ENCODE data around the gene VILL.
A peak's percentile ranks its signal among the peaks of the same experiment; 100 is the strongest.

Gene VILL

GRCh38 chr3:37990527-37990926 is at the start of gene VILL:
Gene VILL (plus strand): TSS chr3:37990786. CDS start chr3:37993673, 2,887 bp downstream.
- TF ChIP-seq, protein P1, sequence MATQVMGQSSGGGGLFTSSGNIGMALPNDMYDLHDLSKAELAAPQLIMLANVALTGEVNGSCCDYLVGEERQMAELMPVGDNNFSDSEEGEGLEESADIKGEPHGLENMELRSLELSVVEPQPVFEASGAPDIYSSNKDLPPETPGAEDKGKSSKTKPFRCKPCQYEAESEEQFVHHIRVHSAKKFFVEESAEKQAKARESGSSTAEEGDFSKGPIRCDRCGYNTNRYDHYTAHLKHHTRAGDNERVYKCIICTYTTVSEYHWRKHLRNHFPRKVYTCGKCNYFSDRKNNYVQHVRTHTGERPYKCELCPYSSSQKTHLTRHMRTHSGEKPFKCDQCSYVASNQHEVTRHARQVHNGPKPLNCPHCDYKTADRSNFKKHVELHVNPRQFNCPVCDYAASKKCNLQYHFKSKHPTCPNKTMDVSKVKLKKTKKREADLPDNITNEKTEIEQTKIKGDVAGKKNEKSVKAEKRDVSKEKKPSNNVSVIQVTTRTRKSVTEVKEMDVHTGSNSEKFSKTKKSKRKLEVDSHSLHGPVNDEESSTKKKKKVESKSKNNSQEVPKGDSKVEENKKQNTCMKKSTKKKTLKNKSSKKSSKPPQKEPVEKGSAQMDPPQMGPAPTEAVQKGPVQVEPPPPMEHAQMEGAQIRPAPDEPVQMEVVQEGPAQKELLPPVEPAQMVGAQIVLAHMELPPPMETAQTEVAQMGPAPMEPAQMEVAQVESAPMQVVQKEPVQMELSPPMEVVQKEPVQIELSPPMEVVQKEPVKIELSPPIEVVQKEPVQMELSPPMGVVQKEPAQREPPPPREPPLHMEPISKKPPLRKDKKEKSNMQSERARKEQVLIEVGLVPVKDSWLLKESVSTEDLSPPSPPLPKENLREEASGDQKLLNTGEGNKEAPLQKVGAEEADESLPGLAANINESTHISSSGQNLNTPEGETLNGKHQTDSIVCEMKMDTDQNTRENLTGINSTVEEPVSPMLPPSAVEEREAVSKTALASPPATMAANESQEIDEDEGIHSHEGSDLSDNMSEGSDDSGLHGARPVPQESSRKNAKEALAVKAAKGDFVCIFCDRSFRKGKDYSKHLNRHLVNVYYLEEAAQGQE (IDR thresholded peaks at IDR 0.05; ENCODE audit: low read depth), result no peak
- TF ChIP-seq NFIC (IDR thresholded peaks at IDR 0.05), result peak; percentile 86

DNA sequence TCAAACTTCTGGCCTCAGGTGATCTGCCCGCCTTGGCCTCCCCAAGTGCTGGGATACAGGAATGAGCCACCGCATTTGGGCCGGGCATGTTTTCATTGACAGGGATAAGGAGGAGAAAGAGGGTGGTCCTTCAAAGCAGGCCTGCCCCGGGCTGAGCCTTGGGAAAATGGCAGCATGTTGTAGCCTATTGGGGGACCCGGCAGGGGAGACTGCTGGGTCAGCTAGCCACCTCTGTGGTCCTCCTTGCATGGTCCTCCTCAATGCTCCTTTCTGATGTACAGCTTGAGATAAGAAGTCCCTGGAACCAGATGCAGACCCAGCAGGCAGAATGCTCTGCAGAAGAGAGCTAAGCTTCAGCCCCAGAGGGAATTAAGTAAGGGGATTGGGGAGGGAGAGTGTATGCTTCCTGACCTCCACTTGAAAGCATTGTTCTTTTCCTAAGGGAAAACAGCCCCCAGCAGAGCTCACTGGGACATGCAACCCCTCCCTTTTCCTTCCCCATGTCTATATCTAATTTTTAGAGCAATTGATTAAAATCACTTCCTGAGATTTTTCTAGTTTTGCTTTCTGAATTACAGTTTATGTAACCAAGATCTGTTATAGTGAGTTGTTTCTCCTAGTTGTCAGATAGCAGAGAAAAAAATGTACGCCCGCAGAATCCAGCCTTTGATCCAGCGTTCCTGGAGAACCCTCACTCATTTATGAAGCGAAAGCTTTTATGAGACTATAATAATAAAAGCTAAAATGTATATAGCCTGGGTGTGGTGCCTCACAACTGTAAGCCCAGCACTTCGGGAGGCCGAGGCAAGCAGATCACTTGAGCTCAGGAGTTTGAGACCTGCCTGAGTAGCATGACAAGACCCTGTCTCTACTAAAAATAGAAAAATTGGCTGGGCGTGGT is 48.7 kb upstream of the VILL start:
- TF ChIP-seq CEBPB (IDR thresholded peaks at IDR 0.05), result no peak

DNA sequence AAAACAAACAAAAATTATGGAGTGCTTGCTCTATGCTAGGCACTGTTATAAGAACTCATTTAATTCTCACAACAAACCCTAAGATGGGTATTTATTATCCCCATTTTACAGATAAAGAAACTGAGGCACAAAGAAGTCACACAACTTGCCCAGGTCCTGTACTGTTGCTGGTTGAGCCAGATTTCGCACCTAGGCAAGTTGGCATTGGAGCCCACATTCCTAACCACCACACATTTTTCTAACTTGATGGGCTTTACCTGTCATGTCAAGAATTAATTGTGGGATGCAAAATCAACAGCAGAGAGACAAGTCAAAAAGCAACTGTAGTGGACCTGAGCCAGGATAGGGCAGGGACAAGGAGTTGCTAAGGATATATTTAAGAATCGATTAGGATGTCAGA is 47.9 kb upstream of the VILL start:
- TF ChIP-seq USF1 (IDR thresholded peaks at IDR 0.05), result no peak

- TF ChIP-seq NFIC (IDR thresholded peaks at IDR 0.05) (no peak), ZBTB7A (IDR thresholded peaks at IDR 0.05; ENCODE audit: low read depth) (no peak), TEAD4 (IDR thresholded peaks at IDR 0.05) (no peak)
These were observed 47.5 kb upstream of the VILL start for GRCh38 chr3:37943126-37943525.

GRCh38 chr3:37943631-37944314 is 46.8 kb upstream of the VILL start:
- TF ChIP-seq CEBPB (IDR thresholded peaks at IDR 0.05), result no peak
- TF ChIP-seq TAF1 (IDR thresholded peaks at IDR 0.05; ENCODE audit: low read depth), result no peak
- TF ChIP-seq TCF12 (IDR thresholded peaks at IDR 0.05; ENCODE audit: low read depth), result no peak
- TF ChIP-seq, protein P2, sequence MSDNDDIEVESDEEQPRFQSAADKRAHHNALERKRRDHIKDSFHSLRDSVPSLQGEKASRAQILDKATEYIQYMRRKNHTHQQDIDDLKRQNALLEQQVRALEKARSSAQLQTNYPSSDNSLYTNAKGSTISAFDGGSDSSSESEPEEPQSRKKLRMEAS (IDR thresholded peaks at IDR 0.05), result no peak
- no peak for TF ChIP-seq ZBTB7A (IDR thresholded peaks at IDR 0.05; ENCODE audit: low read depth)
- no peak for TF ChIP-seq YY1 (IDR thresholded peaks at IDR 0.05; ENCODE audit: low read depth)
- TF ChIP-seq CREB1 (IDR thresholded peaks at IDR 0.05; ENCODE audit: low read depth), result no peak
- no peak for TF ChIP-seq USF1 (IDR thresholded peaks at IDR 0.05)
- TF ChIP-seq TEAD4 (IDR thresholded peaks at IDR 0.05), result no peak
- no peak for TF ChIP-seq NFIC (IDR thresholded peaks at IDR 0.05)
- no peak for TF ChIP-seq EGR1 (IDR thresholded peaks at IDR 0.05)

DNA sequence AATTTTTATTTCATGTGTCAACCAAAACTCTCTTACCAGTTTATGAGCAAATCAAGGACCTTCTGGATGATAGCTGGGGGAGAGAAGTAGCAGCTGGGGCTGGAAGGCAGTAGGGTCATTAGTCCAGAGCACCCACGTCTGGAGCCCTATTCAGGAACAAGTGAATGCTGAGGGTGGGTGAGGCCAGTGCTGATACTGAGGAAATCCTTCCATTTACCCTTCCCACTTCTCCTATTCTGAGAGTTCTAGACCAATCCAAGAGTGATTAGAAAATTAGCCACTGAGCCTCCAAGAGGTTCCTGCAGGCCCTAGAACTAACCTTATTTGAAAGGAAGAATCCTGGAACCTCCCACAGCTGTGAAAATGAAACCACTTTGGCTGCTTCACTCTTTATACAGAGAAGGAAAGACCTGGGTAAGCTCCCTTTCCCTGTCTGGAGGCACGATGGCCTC is 46.2 kb upstream of the VILL start:
- no peak for TF ChIP-seq FOXM1 (IDR thresholded peaks at IDR 0.05; ENCODE audit: borderline replicate concordance, low read depth)
- TF ChIP-seq CEBPB (IDR thresholded peaks at IDR 0.05), result no peak
- TF ChIP-seq, protein P1 (IDR thresholded peaks at IDR 0.05; ENCODE audit: low read depth), result no peak
- no peak for TF ChIP-seq NFIC (IDR thresholded peaks at IDR 0.05)
- no peak for TF ChIP-seq TEAD4 (IDR thresholded peaks at IDR 0.05)

DNA sequence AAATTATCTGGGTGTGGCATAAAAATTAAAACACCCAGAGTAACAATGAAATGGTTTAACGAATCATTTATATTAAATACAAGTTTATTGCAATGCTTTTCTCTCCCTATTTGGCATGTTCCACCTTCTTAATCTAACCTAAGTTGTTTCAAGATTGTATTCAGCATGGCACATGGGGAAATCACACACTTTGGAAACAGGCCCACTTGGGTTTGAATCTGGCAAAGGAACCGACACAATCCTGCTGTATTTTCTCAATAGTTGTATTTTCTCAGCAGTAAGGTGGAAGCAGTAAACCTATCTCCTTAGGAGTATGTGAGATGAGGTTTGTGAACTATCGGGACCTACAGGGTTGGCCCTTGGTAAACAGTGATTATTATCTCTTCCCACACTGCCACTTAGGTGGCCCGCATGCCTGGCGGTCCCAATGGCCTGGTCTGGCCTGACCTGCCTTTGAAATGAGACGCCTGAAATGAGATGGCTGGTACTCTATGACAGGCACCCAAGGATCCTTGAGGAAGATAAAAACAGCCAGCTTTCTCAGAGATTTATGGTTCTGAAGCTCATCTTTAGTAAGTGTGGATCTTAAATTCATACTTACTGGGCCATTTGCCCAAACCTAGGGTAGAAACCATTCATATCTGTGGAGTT is 45.3 kb upstream of the VILL start:
- TF ChIP-seq CREB1 (IDR thresholded peaks at IDR 0.05; ENCODE audit: low read depth) (no peak), ZBTB7A (IDR thresholded peaks at IDR 0.05; ENCODE audit: low read depth) (no peak)
